Measurements from ENCODE around the gene GSDME.

GSDME gene

DNA sequence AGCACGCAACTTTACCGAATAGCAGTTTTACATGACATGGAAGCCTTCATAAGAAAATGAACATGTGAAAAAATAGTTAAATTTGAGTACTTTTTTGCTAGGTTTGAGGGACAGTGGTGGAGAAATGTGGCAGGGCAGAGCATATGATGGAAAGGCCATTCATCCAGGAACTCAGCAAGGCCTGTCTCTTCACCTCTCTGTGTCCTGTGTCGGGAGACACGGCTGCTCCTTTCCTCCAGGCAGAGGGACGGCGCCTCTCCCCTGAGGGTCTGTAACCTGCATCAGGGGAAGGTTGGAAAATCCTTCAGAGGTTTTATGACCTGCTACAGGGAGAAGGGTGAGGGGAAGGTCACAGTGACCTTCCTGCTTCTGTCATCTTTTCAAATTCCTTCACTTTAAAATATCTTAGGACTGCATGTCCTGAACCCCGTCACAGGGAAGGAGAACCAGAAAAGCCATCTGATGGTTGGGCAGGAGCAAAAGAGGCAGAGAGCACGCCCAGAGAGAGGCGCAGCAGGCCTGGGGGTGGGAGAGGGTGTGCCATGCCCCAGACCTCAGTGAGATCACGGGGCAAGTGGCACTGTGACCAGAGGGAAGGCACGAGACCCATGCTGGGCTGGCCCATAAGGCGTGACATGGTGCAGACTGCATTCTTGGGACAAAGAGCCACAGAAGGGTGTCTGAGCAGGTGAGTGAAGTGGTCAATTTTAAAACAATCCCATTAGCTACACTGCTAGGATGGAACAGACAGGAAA, 44.0 kb downstream of the GSDME start:
- H3K36me3 Mint-ChIP-seq (ENCODE audit: low read depth), result peaks cover 4% of the 10 kb centered on the region
- no peaks in the 10 kb centered on the region for H3K27me3 Mint-ChIP-seq (ENCODE audit: low read depth)
- H3K9me3 Mint-ChIP-seq, result no peaks in the 10 kb centered on the region
- H3K4me3 Mint-ChIP-seq, result no peak overlapping the region
- H3K27ac Mint-ChIP-seq, result no peak overlapping the region
- TF ChIP-seq, protein P1, sequence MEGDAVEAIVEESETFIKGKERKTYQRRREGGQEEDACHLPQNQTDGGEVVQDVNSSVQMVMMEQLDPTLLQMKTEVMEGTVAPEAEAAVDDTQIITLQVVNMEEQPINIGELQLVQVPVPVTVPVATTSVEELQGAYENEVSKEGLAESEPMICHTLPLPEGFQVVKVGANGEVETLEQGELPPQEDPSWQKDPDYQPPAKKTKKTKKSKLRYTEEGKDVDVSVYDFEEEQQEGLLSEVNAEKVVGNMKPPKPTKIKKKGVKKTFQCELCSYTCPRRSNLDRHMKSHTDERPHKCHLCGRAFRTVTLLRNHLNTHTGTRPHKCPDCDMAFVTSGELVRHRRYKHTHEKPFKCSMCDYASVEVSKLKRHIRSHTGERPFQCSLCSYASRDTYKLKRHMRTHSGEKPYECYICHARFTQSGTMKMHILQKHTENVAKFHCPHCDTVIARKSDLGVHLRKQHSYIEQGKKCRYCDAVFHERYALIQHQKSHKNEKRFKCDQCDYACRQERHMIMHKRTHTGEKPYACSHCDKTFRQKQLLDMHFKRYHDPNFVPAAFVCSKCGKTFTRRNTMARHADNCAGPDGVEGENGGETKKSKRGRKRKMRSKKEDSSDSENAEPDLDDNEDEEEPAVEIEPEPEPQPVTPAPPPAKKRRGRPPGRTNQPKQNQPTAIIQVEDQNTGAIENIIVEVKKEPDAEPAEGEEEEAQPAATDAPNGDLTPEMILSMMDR (IDR thresholded peaks at IDR 0.05; ENCODE audit: unreplicated experiment in 3 of 3), result no peak
- H3K4me1 Mint-ChIP-seq, result peaks cover 15% of the 10 kb centered on the region

DNA sequence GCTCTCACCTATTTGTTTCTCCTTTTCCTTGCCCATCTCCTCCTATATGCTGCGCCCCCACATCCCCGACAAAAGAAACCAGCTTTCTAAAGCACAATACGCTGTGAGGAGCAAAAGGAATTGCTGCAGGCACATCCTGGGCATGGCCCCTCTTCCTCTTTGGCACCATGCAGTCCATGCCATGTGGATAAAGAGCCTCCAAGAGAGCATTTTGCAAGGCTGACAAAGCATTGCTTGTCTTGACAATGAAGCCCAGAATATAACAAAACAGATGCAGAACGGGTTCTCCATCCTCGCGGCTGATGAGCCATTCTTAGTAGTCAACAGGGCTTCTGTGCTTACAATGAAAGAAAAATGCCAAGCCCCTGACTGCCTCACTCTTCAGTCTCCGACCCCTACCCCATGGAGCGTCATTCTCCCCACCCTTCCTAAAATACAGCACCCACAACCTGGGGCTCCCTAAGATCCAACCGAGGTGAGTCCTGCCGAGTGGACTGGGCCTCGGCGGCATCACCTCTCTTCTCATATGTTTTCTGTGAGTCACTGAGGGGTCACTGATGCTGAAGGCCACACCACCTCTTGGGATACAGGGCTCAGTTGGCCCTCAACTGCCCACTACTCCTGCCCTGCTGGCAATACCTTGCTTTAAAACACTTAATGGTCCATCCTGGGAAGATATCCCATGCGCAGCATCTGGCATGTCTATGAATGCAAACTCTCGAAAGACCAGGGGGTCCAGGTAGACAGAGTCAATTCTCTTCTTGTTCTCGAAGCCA, 47.5 kb downstream of the GSDME start:
- TF ChIP-seq, protein P1 (IDR thresholded peaks at IDR 0.05; ENCODE audit: unreplicated experiment in 3 of 3), result no peak
- H3K9me3 Mint-ChIP-seq, result no peaks in the 10 kb centered on the region
- H3K27ac Mint-ChIP-seq, result no peak overlapping the region
- no peaks in the 10 kb centered on the region for H3K27me3 Mint-ChIP-seq (ENCODE audit: low read depth)
- H3K36me3 Mint-ChIP-seq (ENCODE audit: low read depth), result peaks cover 7% of the 10 kb centered on the region
- H3K4me1 Mint-ChIP-seq, result peaks cover 37% of the 10 kb centered on the region
- H3K4me3 Mint-ChIP-seq, result no peak overlapping the region

DNA sequence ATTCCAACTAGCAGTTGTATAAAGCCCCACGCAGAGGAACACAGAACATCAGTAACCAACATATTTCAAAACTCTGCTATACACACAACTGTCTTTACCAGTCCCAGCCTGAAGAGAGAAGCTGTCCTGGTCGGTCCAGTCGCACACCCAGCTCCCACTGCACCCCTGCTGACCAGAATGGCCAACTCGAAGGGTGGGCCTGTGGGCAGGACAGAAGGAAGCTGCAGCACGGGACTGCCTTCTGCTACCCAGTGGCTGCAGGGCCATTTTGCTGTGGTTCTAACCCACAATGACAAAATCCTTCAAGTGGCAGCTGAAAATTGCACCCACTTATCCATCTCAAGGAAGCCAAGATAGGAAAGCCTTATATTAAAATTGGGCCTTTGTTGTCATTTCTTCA, 48.2 kb downstream of the GSDME start:
- Mint-ChIP-seq H3K9me3 (no peaks in the 10 kb centered on the region), H3K4me1 (peaks cover 41% of the 10 kb centered on the region), H3K36me3 (ENCODE audit: low read depth) (peaks cover 6% of the 10 kb centered on the region), H3K4me3 (no peak overlapping the region), H3K27me3 (ENCODE audit: low read depth) (no peaks in the 10 kb centered on the region), H3K27ac (no peak overlapping the region)
- TF ChIP-seq, protein P1 (IDR thresholded peaks at IDR 0.05; ENCODE audit: unreplicated experiment in 3 of 3), result no peak

DNA sequence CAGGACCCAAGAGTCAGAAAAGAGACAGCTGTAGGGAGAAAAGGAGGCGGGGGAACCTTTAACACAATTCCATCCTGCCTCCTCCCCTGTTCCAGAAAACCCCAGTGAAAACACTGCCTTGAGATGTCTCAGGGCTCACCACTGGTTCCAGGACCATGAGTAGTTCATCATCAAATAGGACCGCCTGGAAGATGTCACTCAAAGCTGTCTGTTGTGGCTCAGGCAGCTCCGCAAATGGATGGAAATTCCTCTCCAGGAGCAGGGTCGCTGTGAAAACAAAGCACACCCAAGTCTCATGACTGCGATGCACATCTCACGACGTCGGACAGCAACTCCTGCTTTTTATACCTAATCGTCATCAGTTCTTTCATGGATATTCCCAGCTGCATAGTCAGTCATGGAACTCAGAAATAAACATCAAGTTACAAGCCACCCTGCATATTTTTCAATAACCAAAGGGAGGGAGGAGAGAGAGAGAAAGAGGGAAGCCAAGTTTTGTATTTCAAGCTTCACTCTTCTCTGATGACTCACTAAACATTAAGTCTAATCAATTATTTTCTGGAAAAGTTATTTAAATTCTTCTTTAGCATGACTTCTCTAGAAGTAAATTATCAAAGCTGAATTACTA, 49.2 kb downstream of the GSDME start:
- H3K9me3 Mint-ChIP-seq, result no peaks in the 10 kb centered on the region
- peaks cover 6% of the 10 kb centered on the region for H3K36me3 Mint-ChIP-seq (ENCODE audit: low read depth)
- H3K27me3 Mint-ChIP-seq (ENCODE audit: low read depth), result peaks cover 4% of the 10 kb centered on the region
- peaks cover 51% of the 10 kb centered on the region for H3K4me1 Mint-ChIP-seq
- TF ChIP-seq, protein P1 (IDR thresholded peaks at IDR 0.05; ENCODE audit: unreplicated experiment in 3 of 3), result no peak
- no peak overlapping the region for H3K27ac Mint-ChIP-seq
- no peak overlapping the region for H3K4me3 Mint-ChIP-seq

DNA sequence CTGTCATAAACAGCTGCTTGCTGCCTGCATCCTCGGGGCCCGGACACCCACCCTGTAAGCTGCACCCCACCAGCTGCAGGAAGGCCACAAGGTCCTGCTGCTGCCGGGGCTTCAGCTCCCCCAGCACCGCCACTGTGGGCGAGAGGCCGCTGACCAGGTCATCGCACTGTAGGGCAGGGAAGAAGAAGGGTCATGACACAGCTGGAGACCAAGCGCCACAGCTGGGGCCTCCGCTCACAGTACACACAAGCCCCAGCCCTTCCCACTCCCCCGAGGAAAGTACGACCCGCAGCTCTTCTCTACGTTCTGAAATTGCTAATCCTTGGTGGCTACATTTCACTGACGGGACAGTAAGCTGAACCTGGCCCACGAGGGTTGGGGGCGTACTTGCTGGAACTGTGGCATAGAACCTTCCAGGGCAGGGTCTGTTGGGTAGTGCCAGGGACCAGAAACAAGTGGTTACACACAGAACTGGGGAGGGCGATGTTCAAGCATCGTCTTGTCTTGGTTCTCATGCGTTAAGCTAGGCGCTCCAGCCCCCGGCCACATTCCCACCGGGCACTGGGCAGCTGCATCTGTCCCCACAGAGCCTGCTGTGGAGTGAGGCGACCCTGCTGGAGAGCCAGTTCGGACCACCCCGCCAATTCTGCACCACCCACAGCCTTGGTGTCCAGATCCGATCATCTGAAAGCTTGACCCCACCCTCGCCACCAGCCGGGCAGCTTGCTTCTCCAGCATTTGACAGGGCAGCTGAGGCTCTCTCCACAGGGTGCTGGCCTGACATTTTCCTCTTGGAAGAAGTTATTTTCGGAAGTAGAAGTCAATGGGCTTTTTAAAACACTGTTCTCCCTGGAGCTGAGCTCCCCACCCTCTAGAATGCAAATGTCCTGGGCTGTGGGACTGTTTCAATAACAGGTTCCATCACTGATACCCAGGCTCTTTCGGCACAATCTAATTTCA, 50.8 kb downstream of the GSDME start:
- H3K9me3 Mint-ChIP-seq, result no peaks in the 10 kb centered on the region
- H3K27me3 Mint-ChIP-seq (ENCODE audit: low read depth), result peaks cover 5% of the 10 kb centered on the region
- H3K4me3 Mint-ChIP-seq, result peak overlapping the region in 1 of 3 experiments; percentile 2
- peak overlapping the region in 1 of 3 experiments; percentile 48 for H3K27ac Mint-ChIP-seq
- H3K36me3 Mint-ChIP-seq (ENCODE audit: low read depth), result peaks cover 6% of the 10 kb centered on the region
- TF ChIP-seq, protein P1 (IDR thresholded peaks at IDR 0.05; ENCODE audit: unreplicated experiment in 3 of 3), result no peak
- H3K4me1 Mint-ChIP-seq, result peaks cover 67% of the 10 kb centered on the region
